GM21447 (cell line): ENCODE results near the gene SLC35F6.
"Not testable (repeated sequence)": the region's sequence is repeated elsewhere in the genome, so short reads cannot be mapped to it uniquely, and the experiment has no call there.

ENCODE experiments used
- ATAC-seq: cut with Tn5 transposase; IDR thresholded peaks from one replicate; pipeline ENCODE4 v1.9.1; 2021; ENCODE audit not compliant: unreplicated experiment

Gene SLC35F6

DNA sequence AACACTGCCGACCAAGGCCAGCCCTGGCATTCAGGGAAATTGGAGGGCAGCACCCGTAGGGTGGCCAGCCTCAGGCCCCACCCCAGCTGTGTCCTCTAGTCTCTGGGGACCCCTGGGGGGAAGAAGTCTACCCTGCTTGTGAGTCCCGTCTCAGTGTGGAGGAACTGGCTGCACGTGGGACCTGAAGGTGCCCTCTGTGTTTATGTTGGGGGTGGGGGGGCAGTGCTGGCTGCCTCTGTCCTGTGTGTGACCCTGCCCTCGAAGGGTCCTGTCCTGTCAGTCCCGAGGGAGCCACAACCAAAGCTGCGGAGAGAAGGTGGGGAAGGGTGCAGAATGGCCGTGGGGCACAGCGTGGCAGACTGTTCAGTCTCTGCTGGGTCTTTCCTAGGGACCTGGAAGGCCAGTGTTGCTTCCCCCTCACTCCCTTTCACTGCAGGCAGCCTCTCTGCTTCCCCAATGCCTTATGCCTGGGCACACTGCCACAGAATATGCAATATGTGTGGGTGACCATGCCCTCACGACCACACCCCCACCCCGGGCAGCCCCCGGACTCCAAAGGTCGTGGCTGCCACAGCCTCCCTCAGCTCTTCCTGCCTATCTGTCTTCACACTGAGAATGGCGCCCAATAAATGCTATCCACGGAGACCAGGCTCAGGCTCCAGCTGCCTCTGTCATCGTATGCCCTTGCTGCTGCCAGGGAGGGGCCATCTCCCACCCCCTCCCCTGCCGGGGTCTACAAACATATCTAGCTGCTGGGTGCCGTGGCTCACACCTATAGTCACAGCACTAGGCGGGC lies 33.3 kb upstream of the SLC35F6 start:
- ATAC-seq, result no peak

GRCh38 chr2:26731714-26732113 lies 32.4 kb upstream of the SLC35F6 start:
- ATAC-seq, result no peak

DNA sequence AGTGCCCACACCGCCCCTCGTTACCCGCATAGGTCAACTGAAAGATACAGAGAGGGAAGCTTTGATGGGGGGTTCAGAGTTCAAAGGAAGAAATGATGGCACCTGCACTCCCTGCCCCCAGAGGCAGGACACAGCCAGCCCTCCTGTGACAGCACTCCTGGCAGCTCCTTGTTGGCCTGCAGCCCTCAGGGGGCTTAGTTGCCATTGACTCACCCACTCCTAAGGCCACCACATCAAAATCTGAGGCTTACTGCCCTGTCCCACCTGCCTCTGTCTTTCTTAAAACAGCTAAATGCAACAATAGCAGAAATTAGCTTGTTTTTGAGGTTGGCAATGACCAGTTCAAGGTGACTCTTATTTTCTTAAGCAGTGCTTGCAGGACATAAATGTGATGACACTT lies 31.6 kb upstream of the SLC35F6 start:
- ATAC-seq, result no peak

GRCh38 chr2:26733413-26733812 lies 30.7 kb upstream of the SLC35F6 start:
- no peak for ATAC-seq

DNA sequence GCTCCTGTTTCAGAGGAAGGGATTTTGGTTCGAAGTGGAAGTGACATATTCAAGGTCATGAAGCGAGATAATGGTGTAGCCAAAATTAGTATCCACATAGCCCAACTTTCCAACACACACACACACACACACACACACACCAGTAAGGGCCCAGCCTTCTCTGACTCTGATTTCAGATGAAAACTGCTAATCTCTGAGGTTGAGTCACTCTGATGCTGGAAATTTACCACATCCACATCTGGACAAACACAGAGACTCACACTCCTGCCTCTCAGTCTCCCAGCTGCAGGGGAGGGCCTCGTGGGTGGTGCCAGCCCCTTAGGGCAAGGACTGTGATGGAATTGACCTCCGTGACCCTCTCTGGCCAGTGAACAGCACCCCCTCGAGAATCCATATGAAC lies 29.0 kb upstream of the SLC35F6 start:
- ATAC-seq, result no peak

- ATAC-seq, result no peak
Observed at GRCh38 chr2:26735883-26736588, 28.0 kb upstream of the SLC35F6 start.

GRCh38 chr2:26737221-26737620 lies 26.9 kb upstream of the SLC35F6 start:
- ATAC-seq, result no peak

DNA sequence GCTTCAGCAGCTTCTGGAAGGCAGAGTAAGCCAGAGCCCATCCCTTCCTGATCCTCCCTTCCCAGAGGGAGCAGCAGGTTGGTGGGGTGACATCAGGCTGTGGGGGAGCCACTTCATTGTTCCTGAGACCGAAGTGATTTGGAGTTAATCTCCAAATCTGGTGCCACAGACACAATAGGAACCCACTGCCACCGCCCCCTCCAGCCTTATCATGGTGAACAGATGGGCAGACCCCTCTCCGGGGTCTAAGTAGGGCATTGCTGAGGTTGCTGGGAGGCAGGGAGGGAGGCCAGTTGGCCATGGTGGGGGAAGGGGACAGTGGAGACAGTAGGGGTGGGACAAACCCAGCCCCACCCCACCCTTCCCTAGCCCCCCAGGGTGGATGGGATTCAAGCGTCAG lies 25.6 kb upstream of the SLC35F6 start:
- no peak for ATAC-seq

- ATAC-seq, result no peak
Observed at GRCh38 chr2:26739514-26739913, 24.6 kb upstream of the SLC35F6 start.

- no peak for ATAC-seq
Observed at GRCh38 chr2:26740346-26740745, 23.7 kb upstream of the SLC35F6 start.

DNA sequence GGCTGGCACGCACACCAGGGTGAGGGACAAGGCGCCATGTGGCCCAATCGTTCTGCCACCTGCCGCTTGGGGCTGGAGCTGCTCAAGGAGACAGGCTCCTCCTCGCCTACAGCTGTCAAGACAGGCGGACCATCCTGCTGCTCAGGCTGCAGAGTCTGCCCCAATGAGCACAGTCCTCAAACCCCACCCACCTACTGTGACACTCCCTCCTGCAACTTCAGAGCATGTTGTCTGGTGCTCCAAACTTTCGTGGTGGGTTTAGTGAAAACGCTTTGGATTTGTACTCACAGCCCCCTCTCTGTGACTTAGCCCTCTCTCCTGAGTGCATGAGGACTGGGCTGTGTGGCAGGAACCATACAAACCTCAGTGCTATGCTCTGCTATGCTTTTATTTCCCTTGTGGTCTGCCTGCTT lies 23.2 kb upstream of the SLC35F6 start:
- ATAC-seq, result no peak

- ATAC-seq, result no peak
Observed at GRCh38 chr2:26742048-26742770, 21.9 kb upstream of the SLC35F6 start.

DNA sequence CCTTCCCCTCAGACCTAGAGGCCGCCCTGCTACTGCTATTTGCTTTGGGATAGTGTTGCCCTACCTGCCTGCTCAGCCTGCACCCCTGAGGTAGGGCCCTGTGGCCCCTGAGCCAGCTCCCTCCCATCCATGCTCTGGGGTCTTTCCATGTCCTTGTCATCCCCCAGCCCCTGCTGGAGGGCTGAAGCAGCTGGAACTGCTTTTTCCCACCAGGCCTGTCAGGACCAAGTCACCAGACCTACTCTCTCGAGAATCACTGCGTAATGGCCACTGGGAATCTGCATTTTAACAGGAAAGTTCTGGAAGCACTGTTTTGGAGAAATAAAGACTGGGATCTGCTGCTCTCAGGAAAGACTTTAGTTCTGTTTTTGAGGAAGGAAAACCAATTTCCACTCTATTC lies 20.2 kb upstream of the SLC35F6 start:
- no peak for ATAC-seq

DNA sequence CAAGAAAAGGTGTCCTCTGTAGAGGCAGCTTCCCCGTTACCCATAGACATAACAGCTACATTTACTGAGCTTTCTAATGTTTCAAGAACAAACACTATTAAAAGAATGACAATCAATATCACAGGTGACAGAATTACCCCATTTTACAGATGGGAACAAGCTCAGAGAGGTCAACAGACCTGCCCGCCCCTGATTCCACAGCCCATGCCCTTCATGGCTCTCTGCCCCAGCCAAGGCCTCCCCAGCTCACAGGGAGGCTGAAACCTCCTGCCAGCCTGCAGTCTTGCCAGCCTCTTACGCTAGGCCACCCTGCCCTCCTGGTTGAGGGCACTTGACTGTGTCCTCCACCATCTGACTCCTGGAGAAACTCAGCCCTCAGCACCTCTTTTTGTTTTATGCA lies 19.1 kb upstream of the SLC35F6 start:
- no peak for ATAC-seq

GRCh38 chr2:26745609-26746327 lies 18.3 kb upstream of the SLC35F6 start:
- ATAC-seq, result no peak

DNA sequence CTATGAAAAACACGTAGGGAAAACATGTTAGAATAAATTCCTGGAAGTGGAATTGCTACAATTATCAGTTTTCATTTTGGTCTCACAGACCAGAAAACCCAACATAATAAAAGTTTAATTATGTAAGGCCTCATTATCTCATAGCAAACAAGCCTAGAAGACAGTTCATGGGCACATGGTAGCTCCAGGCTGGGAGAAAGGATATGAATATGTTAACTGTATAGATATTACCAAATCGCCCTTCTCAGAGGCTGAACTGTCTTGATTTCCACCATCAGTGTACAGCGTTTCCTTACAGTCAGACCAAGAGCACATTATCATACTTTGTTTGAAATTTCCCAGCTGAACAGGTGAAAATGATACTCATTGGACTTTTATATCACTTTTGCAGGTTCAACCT lies 17.1 kb upstream of the SLC35F6 start:
- no peak for ATAC-seq

DNA sequence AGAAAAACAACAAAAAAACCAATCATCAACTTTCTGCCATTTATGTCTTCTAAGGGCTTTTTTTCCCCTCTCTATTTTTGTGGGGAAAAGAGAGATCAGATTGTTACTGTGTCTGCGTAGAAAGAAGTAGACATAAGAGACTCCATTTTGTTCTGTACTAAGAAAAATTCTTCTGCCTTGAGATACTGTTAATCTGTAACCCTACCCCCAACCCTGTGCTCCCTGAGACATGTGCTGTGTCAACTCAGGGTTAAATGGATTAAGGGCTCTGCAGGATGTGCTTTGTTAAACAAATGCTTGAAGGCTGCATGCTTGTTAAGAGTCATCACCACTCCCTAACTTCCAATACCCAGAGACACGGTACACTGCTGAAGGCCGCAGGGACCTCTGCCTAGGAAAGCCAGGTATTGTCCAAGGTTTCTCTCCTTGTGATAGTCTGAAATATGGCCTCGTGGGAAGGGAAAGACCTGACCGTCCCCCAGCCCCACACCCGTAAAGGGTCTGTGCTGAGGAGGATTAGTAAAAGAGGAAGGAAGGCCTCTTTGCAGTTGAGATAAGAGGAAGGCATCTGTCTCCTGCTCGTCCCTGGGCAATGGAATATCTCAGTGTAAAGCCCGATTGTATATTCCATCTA lies 14.2 kb upstream of the SLC35F6 start:
- ATAC-seq, result not testable (repeated sequence)

- ATAC-seq, result not testable (repeated sequence)
Observed at GRCh38 chr2:26750467-26750866, 13.6 kb upstream of the SLC35F6 start.

GRCh38 chr2:26752656-26753055 lies 11.4 kb upstream of the SLC35F6 start:
- ATAC-seq, result no peak

- ATAC-seq, result no peak
Observed at GRCh38 chr2:26754539-26754938, 9.5 kb upstream of the SLC35F6 start.
